Measurements from ENCODE around the gene ST7L. TPM values are rescaled to one million over a fixed set of nuclear protein-coding genes. Genes with fewer than 3 reads are reported as not detected.

Gene ST7L
- total and polyA plus RNA-seq, 2 donors (not counting 1 experiment from before 2014, with no cell fraction given), result 14.6 to 18.0 TPM

DNA sequence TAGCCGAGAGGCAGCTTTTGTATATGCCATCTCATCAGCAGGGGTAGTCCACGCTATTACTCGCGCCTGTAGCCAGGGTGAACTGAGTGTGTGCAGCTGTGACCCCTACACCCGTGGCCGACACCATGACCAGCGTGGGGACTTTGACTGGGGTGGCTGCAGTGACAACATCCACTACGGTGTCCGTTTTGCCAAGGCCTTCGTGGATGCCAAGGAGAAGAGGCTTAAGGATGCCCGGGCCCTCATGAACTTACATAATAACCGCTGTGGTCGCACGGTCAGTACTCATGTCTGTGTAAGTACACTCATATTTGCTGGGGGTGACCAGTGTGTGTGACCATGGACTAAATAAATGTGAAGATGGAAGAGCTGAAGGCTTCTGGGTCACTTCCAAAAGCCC lies 102.8 kb downstream of the ST7L start:
- H3K27ac ChIP-seq (ENCODE audit: insufficient read depth, low read length), result no peak overlapping the region
- no peak for DNase-seq (ENCODE audit: low read depth in 2 of 2)
- no peak overlapping the region for H3K4me3 ChIP-seq (replicated peaks in 1 of 4; ENCODE audit: control extremely low read depth in 1 of 4, insufficient read depth in 1 of 4, low read depth in 3 of 4, low read length in 4 of 4)
- H2AFZ ChIP-seq (ENCODE audit: low read length), result no peak overlapping the region
- TF ChIP-seq, protein P1, sequence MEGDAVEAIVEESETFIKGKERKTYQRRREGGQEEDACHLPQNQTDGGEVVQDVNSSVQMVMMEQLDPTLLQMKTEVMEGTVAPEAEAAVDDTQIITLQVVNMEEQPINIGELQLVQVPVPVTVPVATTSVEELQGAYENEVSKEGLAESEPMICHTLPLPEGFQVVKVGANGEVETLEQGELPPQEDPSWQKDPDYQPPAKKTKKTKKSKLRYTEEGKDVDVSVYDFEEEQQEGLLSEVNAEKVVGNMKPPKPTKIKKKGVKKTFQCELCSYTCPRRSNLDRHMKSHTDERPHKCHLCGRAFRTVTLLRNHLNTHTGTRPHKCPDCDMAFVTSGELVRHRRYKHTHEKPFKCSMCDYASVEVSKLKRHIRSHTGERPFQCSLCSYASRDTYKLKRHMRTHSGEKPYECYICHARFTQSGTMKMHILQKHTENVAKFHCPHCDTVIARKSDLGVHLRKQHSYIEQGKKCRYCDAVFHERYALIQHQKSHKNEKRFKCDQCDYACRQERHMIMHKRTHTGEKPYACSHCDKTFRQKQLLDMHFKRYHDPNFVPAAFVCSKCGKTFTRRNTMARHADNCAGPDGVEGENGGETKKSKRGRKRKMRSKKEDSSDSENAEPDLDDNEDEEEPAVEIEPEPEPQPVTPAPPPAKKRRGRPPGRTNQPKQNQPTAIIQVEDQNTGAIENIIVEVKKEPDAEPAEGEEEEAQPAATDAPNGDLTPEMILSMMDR (conservative IDR thresholded peaks at IDR 0.05 in 1 of 2, IDR thresholded peaks at IDR 0.05 in 1 of 2; ENCODE audit: low read depth in 1 of 2, low read length in 2 of 2), result no peak
- no peak for TF ChIP-seq EZH2 (IDR thresholded peaks at IDR 0.05; ENCODE audit: low read length, missing control alignments)
- no peaks in the 10 kb centered on the region for H3K27me3 ChIP-seq (ENCODE audit: control insufficient read depth, insufficient read depth, low read length)
- no peaks in the 10 kb centered on the region for H4K20me1 ChIP-seq (ENCODE audit: control insufficient read depth, extremely low read depth, insufficient read depth, low read length)
- no peaks in the 10 kb centered on the region for H3K79me2 ChIP-seq (ENCODE audit: control insufficient read depth, insufficient read depth, low read length)
- H3K9ac ChIP-seq (ENCODE audit: insufficient read depth, low read length), result no peak overlapping the region
- H3K9me3 ChIP-seq (ENCODE audit: control insufficient read depth, insufficient read depth, low read depth, low read length), result no peaks in the 10 kb centered on the region
- H3K4me2 ChIP-seq (ENCODE audit: extremely low read depth, insufficient read depth, low read length), result no peak overlapping the region
- peaks cover 17% of the 10 kb centered on the region for H3K4me1 ChIP-seq (ENCODE audit: control insufficient read depth, extremely low read depth, insufficient read depth, low read length)
- no peaks in the 10 kb centered on the region for H3K36me3 ChIP-seq (ENCODE audit: control insufficient read depth, insufficient read depth, low read length)

DNA sequence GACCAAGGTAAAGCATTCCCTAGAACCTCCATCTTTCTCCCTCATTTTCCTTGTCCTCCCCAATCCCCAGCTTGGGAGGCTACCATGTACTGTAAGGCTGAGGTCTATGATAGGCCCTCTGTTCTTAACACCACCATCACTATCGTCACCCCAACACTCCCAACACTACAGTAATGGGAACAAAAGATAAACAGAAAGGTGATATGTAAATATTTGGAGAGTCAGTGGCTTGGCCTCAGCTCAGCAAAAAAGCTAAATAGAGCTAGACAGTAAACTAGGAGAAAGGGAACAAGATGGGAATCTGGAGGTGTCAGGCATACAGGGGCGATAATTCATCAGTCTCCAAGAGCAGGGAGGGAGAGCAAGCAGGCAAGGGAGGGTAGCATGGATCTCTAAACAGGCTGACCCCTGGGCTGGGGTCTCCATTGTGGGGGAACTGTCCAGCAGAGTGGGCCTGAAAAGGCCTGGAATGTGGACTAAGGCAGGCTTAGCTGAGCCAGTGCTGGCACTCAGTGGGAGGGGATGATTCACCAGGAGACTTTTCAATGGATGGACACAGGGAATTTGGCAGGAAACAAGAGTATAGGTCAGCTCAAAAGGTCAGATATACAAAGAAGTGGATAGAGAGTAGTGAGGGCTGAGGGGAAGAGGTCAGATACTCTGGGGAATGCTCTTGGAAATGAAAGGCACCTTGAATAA lies 103.5 kb downstream of the ST7L start:
- H3K9ac ChIP-seq (ENCODE audit: insufficient read depth, low read length), result no peak overlapping the region
- no peaks in the 10 kb centered on the region for H4K20me1 ChIP-seq (ENCODE audit: control insufficient read depth, extremely low read depth, insufficient read depth, low read length)
- H3K4me1 ChIP-seq (ENCODE audit: control insufficient read depth, extremely low read depth, insufficient read depth, low read length), result peaks cover 17% of the 10 kb centered on the region
- no peaks in the 10 kb centered on the region for H3K36me3 ChIP-seq (ENCODE audit: control insufficient read depth, insufficient read depth, low read length)
- H3K79me2 ChIP-seq (ENCODE audit: control insufficient read depth, insufficient read depth, low read length), result no peaks in the 10 kb centered on the region
- no peak overlapping the region for H2AFZ ChIP-seq (ENCODE audit: low read length)
- H3K27me3 ChIP-seq (ENCODE audit: control insufficient read depth, insufficient read depth, low read length), result no peaks in the 10 kb centered on the region
- TF ChIP-seq, protein P1 (conservative IDR thresholded peaks at IDR 0.05 in 1 of 2, IDR thresholded peaks at IDR 0.05 in 1 of 2; ENCODE audit: low read depth in 1 of 2, low read length in 2 of 2), result no peak
- no peak for TF ChIP-seq EZH2 (IDR thresholded peaks at IDR 0.05; ENCODE audit: low read length, missing control alignments)
- H3K27ac ChIP-seq (ENCODE audit: insufficient read depth, low read length), result peak overlapping the region; percentile 17
- no peak overlapping the region for H3K4me3 ChIP-seq (replicated peaks in 1 of 4; ENCODE audit: control extremely low read depth in 1 of 4, insufficient read depth in 1 of 4, low read depth in 3 of 4, low read length in 4 of 4)
- no peaks in the 10 kb centered on the region for H3K9me3 ChIP-seq (ENCODE audit: control insufficient read depth, insufficient read depth, low read depth, low read length)
- peak; percentile 75 to 86 for DNase-seq (ENCODE audit: low read depth in 2 of 2)
- H3K4me2 ChIP-seq (ENCODE audit: extremely low read depth, insufficient read depth, low read length), result peak overlapping the region; percentile 37

- no peak overlapping the region for H3K27ac ChIP-seq (ENCODE audit: insufficient read depth, low read length)
- H3K9me3 ChIP-seq (ENCODE audit: control insufficient read depth, insufficient read depth, low read depth, low read length), result no peaks in the 10 kb centered on the region
- H3K27me3 ChIP-seq (ENCODE audit: control insufficient read depth, insufficient read depth, low read length), result peaks cover 4% of the 10 kb centered on the region
- H3K4me2 ChIP-seq (ENCODE audit: extremely low read depth, insufficient read depth, low read length), result peak overlapping the region; percentile 37
- H3K36me3 ChIP-seq (ENCODE audit: control insufficient read depth, insufficient read depth, low read length), result no peaks in the 10 kb centered on the region
- no peaks in the 10 kb centered on the region for H3K79me2 ChIP-seq (ENCODE audit: control insufficient read depth, insufficient read depth, low read length)
- no peak overlapping the region for H3K9ac ChIP-seq (ENCODE audit: insufficient read depth, low read length)
- no peak for DNase-seq (ENCODE audit: low read depth in 2 of 2)
- peaks cover 17% of the 10 kb centered on the region for H3K4me1 ChIP-seq (ENCODE audit: control insufficient read depth, extremely low read depth, insufficient read depth, low read length)
- TF ChIP-seq EZH2 (IDR thresholded peaks at IDR 0.05; ENCODE audit: low read length, missing control alignments), result no peak
- TF ChIP-seq, protein P1 (conservative IDR thresholded peaks at IDR 0.05 in 1 of 2, IDR thresholded peaks at IDR 0.05 in 1 of 2; ENCODE audit: low read depth in 1 of 2, low read length in 2 of 2), result no peak
- no peak overlapping the region for H3K4me3 ChIP-seq (replicated peaks in 1 of 4; ENCODE audit: control extremely low read depth in 1 of 4, insufficient read depth in 1 of 4, low read depth in 3 of 4, low read length in 4 of 4)
- no peaks in the 10 kb centered on the region for H4K20me1 ChIP-seq (ENCODE audit: control insufficient read depth, extremely low read depth, insufficient read depth, low read length)
- H2AFZ ChIP-seq (ENCODE audit: low read length), result no peak overlapping the region
Observed at GRCh38 chr1:112514901-112515300, 104.0 kb downstream of the ST7L start.

All from fibroblast of lung (primary cell).